ENCODE data around the gene MFAP4. TPM values are rescaled to one million over a fixed set of nuclear protein-coding genes. Genes with fewer than 3 reads are reported as not detected.

MFAP4 gene
- total RNA-seq, 1 experiment from 2014 or later, result not detected

DNA sequence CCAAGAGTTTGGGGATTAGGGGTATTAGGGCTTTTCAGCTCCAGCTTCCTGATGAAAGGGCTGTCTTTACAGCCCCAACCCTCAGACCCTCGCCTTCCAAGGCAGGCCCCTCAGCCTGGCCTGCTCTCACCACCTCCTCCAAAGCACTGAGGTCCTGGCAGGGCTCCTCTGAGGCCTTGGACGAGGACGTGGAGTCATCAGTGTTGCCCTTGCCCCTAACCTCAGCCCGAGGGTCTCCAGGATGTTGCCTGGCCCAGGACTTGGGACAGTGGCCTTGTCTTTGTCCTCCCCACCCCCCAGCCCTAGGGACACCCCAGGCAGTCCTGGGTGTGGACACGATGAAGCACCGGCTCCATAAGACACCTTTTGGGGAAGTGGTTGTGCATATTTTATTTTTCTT lies 52.7 kb downstream of the MFAP4 start:
- DNase-seq (ENCODE audit: low spot score), result no peak

- DNase-seq (ENCODE audit: low spot score), result no peak
Measured at GRCh38 chr17:19333736-19334290, 53.2 kb downstream of the MFAP4 start.

Small RNA genes within 50 kb of the gene (small RNA-seq; reads per million reads assigned to genes)
- gene MIR1180, result 0.36 reads per million
- gene RF00537, result 0.22 reads per million

Other genes starting within 250 kb of the MFAP4 start
- gene EPN2, start 149.8 kb downstream of the MFAP4 start, total RNA-seq (2014; rRNA removed; shearing (Covaris generic)), result 16.8 and 18.1 TPM in 2 replicates
- gene B9D1, start 24.5 kb downstream of the MFAP4 start, total RNA-seq (2014; rRNA removed; shearing (Covaris generic)), result 28.1 and 29.3 TPM in 2 replicates
- 5.6 and 6.4 TPM in 2 replicates for gene MAPK7, start 8.7 kb downstream of the MFAP4 start, total RNA-seq (2014; rRNA removed; shearing (Covaris generic))
- gene RNF112, start 24.0 kb upstream of the MFAP4 start, total RNA-seq (2014; rRNA removed; shearing (Covaris generic)), result not detected in 2 replicates
- not detected in 2 replicates for gene SLC47A1, start 146.7 kb upstream of the MFAP4 start, total RNA-seq (2014; rRNA removed; shearing (Covaris generic))